SIG-M5 treated with dmso at 0.1 percent for 504 hours (cell line): Measurements from ENCODE around the gene PARP3.

Source experiments
- DNase-seq: peaks from one replicate; lab custom pipeline; 2025; ENCODE audit not compliant: unreplicated experiment; lab: John Stamatoyannopoulos, UW

The PARP3 gene

GRCh38 chr3:51933471-51934138, 8.6 kb upstream of the PARP3 start:
- DNase-seq = no peak

GRCh38 chr3:51934139-51934850, 7.9 kb upstream of the PARP3 start:
- no peak for DNase-seq

GRCh38 chr3:51934991-51935885, 6.9 kb upstream of the PARP3 start:
- no peak for DNase-seq

- no peak for DNase-seq
Observed at GRCh38 chr3:51935886-51936755, 6.0 kb upstream of the PARP3 start.

GRCh38 chr3:51937014-51937413, 5.1 kb upstream of the PARP3 start:
- DNase-seq = no peak

GRCh38 chr3:51937611-51938450, 4.3 kb upstream of the PARP3 start:
- DNase-seq = no peak

- no peak for DNase-seq
Observed at GRCh38 chr3:51938780-51939425, 3.3 kb upstream of the PARP3 start.

- peak; percentile 20 for DNase-seq
Observed at GRCh38 chr3:51940648-51941462, 1.3 kb upstream of the PARP3 start.

GRCh38 chr3:51941463-51941797, 733 bp upstream of the PARP3 start:
- DNase-seq = no peak

- peak; percentile 28 for DNase-seq
Observed at GRCh38 chr3:51942603-51943450, 664 bp downstream of the PARP3 start.

GRCh38 chr3:51943451-51944391, 1.6 kb downstream of the PARP3 start:
- no peak for DNase-seq

- no peak for DNase-seq
Observed at GRCh38 chr3:51944451-51945021, 2.4 kb downstream of the PARP3 start.

GRCh38 chr3:51945031-51945840, 3.1 kb downstream of the PARP3 start:
- DNase-seq = no peak

GRCh38 chr3:51945926-51946705, 4.0 kb downstream of the PARP3 start:
- DNase-seq = no peak

GRCh38 chr3:51946796-51947195, 4.6 kb downstream of the PARP3 start:
- no peak for DNase-seq
